GM12801 (cell line): ENCODE data around the gene RLN3.

Source experiments
- CTCF ChIP-seq: IDR thresholded peaks from one replicate; pipeline ENCODE4 v1.5.1; 2011; ENCODE audit warnings: control low read depth; ENCODE audit not compliant: insufficient read length; ENCODE audit errors: extremely low read depth

Gene RLN3

GRCh38 chr19:14015524-14016035 lies 12.4 kb upstream of the RLN3 start:
- no peak for TF ChIP-seq CTCF

DNA sequence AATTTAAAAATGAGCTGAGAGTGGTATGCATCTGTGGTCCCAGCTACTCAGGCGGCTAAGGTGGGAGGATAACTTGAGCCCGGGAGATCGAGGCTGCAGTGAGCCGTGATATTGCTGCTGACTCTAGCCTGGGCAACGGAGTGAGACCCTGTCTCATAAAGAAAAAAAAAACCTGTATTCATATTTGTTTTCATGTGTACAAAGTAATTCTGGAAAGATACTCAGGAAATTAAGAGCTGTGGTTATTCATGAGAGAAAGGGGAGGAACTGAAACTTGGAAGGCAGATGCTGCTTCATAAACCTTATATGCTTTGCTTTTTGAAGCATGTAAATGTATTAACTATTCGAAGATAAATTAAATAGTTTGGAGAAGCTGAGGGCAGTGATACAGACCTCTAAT lies 8.8 kb upstream of the RLN3 start:
- TF ChIP-seq CTCF: no peak

DNA sequence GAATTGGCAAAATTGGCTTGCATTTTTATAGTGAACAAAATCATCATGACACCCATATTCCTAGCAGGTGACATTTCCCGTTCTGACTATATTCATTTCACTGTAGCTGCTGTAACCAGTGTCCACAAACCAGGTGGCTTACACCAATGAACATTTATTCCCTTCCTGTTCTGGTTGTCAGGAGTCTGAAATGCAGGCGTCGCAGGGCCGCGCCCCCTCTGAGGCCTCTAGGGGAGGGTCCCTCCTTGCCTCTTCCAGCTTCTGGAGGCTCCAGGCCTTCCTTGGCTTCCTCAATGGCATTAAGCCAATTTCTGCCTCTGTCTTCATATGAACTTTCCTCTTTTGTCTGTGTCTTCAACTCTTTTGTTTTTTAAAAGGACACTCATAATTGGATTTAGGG lies 6.5 kb upstream of the RLN3 start:
- no peak for TF ChIP-seq CTCF

- TF ChIP-seq CTCF: no peak
Observed at GRCh38 chr19:14022469-14022868, 5.5 kb upstream of the RLN3 start.

DNA sequence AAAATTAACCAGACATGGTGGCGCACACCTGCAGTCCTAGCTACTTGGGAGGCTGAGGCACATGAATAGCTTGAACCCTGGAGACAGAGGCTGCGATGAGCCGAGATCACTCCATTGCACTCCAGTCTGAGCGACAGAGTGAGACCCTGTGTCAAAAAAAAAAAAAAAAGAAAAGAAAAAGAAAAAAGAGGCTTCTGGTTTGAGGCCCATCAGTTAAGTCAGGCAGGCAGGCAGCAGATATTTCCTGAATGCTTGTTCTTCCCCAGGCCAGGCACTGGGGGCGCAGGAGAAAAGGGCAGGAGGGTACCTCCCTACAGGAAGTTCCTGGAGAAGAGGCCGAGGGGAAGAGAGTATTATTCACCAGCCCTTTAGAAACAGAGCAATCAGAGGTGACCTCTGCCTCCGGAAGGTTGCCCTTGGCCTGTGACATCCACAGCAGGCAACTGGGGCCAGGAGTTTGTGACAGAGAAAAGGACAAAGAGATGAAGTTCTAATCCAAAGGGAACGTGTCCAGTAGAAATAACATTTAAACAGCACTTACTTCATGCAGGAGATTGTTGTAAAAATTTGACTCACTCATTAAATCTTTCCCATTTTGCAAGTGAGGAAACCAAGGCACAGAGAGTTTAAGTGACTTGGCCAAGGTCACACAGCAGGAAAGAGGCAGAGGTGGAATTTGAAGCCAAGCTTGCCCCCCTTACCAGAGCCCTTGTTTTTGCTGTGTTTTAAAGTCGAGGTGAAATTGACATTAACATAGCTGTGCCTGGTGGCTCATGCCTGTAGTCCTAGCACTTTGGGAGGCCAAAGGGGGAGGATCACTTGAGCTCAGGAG lies 4.3 kb upstream of the RLN3 start:
- no peak for TF ChIP-seq CTCF

- TF ChIP-seq CTCF: no peak
Observed at GRCh38 chr19:14028901-14029300, 953 bp downstream of the RLN3 start.

DNA sequence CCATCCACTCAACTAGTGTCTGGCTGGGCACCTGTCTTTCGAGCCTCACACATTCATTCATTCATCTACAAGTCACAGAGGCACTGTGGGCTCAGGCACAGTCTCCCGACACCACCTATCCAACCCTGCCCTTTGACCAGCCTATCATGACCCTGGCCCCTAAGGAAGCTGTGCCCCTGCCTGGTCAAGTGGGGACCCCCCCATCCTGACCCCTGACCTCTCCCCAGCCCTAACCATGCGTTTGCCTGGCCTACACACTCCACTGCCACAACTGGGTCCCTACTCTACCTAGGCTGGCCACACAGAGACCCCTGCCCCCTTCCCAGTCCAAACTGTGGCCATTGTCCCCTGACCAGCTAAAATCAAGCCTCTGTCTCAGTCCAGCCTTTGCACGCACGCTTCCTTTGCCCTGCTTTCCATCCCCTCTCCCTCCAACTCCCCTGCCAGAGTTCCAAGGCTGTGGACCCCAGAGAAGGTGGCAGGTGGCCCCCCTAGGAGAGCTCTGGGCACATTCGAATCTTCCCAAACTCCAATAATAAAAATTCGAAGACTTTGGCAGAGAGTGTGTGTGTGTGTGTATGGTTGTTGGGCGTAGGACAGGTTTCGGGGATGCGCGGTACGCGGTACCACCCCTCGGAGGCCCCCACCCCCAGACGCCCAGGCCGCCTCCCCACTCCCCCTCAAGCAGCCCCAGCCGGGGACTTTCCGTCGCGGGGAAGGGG lies 3.2 kb downstream of the RLN3 start:
- TF ChIP-seq CTCF: no peak
